Measurements from ENCODE around the gene PCNX1.

GRCh38 chr14:71121001-71121400 lies 213.7 kb downstream of the PCNX1 start:
- TF ChIP-seq, protein P1, sequence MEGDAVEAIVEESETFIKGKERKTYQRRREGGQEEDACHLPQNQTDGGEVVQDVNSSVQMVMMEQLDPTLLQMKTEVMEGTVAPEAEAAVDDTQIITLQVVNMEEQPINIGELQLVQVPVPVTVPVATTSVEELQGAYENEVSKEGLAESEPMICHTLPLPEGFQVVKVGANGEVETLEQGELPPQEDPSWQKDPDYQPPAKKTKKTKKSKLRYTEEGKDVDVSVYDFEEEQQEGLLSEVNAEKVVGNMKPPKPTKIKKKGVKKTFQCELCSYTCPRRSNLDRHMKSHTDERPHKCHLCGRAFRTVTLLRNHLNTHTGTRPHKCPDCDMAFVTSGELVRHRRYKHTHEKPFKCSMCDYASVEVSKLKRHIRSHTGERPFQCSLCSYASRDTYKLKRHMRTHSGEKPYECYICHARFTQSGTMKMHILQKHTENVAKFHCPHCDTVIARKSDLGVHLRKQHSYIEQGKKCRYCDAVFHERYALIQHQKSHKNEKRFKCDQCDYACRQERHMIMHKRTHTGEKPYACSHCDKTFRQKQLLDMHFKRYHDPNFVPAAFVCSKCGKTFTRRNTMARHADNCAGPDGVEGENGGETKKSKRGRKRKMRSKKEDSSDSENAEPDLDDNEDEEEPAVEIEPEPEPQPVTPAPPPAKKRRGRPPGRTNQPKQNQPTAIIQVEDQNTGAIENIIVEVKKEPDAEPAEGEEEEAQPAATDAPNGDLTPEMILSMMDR (IDR thresholded peaks at IDR 0.05): no peak
- TF ChIP-seq POLR2A (IDR thresholded peaks at IDR 0.05) (no peak), POLR2AphosphoS5 (IDR thresholded peaks at IDR 0.05) (no peak), EP300 (IDR thresholded peaks at IDR 0.05) (no peak)
